Measurements from ENCODE around the gene CAGE1. TPM values are rescaled to one million over a fixed set of nuclear protein-coding genes. Genes with fewer than 3 reads are reported as not detected.
A peak's percentile ranks its signal among the peaks of the same experiment; 100 is the strongest.

The CAGE1 gene
- polyA plus RNA-seq, 1 donor (not counting 4 experiments of a cell fraction or from before 2014, with no cell fraction given): 0.04 TPM

DNA sequence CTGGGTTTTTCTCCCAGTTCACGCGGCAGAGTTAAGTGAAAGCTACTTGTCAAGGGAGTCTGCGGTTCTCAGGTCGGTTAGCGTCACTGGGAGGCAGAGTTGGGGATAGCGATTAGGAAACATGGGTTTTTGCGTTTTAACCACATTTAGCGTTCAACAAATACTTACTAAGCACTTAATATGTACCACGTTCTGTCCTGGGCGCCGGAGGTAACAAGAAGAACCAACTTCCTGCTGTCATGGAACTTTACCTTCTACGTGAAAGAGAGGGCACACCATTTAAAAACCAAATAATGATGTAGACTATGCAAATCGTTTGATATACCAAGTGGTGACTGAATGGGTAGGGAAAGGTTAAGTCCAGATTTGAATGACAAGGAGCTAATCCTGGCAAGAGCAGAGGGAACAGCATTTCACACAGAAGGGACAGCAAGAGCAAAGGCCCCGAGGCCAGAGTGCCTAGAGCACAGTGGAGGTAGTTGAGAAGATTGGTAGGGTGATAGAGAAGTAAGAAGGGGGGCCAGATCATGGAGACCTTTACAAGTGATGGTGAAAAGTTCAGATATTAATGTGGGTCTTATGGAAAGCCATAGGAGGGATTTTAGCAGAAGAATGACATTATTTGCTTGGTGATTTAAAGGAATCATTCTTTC, 810 bp upstream of the CAGE1 start:
- no peak for DNase-seq (ENCODE audit: low read depth, low spot score)
- Histone ChIP-seq H3K4me2 (ENCODE audit: control insufficient read depth, extremely low read depth, insufficient read depth, low read depth, low read length) (peak overlapping the region; percentile 98), H3K9me1 (ENCODE audit: control insufficient read depth, extremely low read depth, insufficient read depth, low read length) (no peaks in the 10 kb centered on the region), H4K20me1 (ENCODE audit: control insufficient read depth, extremely low read depth, insufficient read depth, low read length) (peaks cover 2% of the 10 kb centered on the region), H2AFZ (ENCODE audit: control insufficient read depth, low read length) (peak overlapping the region; percentile 92), H3K79me2 (ENCODE audit: control insufficient read depth, insufficient read depth, low read length) (peaks cover 36% of the 10 kb centered on the region), H3K27ac (ENCODE audit: control insufficient read depth, insufficient read depth, low read length) (peak overlapping the region; percentile 72), H3K4me3 (ENCODE audit: control insufficient read depth in 2 of 3, extremely low read depth in 1 of 3, insufficient read depth in 2 of 3, low read depth in 1 of 3, low read length in 3 of 3) (peak overlapping the region; percentile 63 to 90 (median 86)), H3K9me3 (ENCODE audit: control insufficient read depth, low read depth, low read length) (no peaks in the 10 kb centered on the region), H3K27me3 (ENCODE audit: control insufficient read depth, extremely low read depth, insufficient read depth, low read length) (no peaks in the 10 kb centered on the region), H3K9ac (ENCODE audit: control insufficient read depth, extremely low read depth, insufficient read depth, low read length) (peak overlapping the region; percentile 86), H3K4me1 (ENCODE audit: control insufficient read depth, extremely low read depth, insufficient read depth, low read length) (peaks cover 21% of the 10 kb centered on the region), H3K36me3 (ENCODE audit: control insufficient read depth in 2 of 2, extremely low read depth in 1 of 2, insufficient read depth in 2 of 2, low read length in 2 of 2) (peaks cover 3 to 13% of the 10 kb centered on the region in 2 experiments)
- FAIRE-seq: no peak
- no peak for TF ChIP-seq EZH2 (IDR thresholded peaks at IDR 0.05; ENCODE audit: low read length)
- TF ChIP-seq, protein P1, sequence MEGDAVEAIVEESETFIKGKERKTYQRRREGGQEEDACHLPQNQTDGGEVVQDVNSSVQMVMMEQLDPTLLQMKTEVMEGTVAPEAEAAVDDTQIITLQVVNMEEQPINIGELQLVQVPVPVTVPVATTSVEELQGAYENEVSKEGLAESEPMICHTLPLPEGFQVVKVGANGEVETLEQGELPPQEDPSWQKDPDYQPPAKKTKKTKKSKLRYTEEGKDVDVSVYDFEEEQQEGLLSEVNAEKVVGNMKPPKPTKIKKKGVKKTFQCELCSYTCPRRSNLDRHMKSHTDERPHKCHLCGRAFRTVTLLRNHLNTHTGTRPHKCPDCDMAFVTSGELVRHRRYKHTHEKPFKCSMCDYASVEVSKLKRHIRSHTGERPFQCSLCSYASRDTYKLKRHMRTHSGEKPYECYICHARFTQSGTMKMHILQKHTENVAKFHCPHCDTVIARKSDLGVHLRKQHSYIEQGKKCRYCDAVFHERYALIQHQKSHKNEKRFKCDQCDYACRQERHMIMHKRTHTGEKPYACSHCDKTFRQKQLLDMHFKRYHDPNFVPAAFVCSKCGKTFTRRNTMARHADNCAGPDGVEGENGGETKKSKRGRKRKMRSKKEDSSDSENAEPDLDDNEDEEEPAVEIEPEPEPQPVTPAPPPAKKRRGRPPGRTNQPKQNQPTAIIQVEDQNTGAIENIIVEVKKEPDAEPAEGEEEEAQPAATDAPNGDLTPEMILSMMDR (optimal IDR thresholded peaks at IDR 0.05 in 1 of 3, IDR thresholded peaks at IDR 0.05 in 1 of 3, conservative IDR thresholded peaks at IDR 0.05 in 1 of 3; ENCODE audit: extremely low read depth in 1 of 3, insufficient read depth in 2 of 3, low read length in 3 of 3): peak; percentile 23 to 50 (median 45)
- dilution Hi-C loops (cut with MboI; ENCODE audit: extremely low pct_ligation_motif_present, low sequenced_read_pairs): no loop called here

DNA sequence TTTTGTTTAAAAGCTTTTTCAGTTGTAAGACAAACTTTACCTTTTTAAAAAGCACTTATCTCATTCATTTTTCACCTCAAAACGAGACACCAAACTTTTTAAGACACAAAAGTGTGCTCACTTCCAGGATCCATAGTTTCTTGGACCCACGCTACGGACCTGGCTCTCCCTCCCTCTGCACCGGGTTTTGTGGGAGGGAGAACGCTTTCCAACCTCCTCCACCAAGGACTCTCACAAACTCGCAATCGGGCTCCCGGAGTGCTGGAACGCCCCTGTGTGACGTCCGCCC, 436 bp downstream of the CAGE1 start:
- peaks cover 1 to 7% of the 10 kb centered on the region in 2 experiments for H3K36me3 ChIP-seq (ENCODE audit: control insufficient read depth in 2 of 2, extremely low read depth in 1 of 2, insufficient read depth in 2 of 2, low read length in 2 of 2)
- peak overlapping the region; percentile 86 for H3K9ac ChIP-seq (ENCODE audit: control insufficient read depth, extremely low read depth, insufficient read depth, low read length)
- peaks cover 2% of the 10 kb centered on the region for H4K20me1 ChIP-seq (ENCODE audit: control insufficient read depth, extremely low read depth, insufficient read depth, low read length)
- peak overlapping the region; percentile 98 for H3K4me2 ChIP-seq (ENCODE audit: control insufficient read depth, extremely low read depth, insufficient read depth, low read depth, low read length)
- peak overlapping the region; percentile 63 to 90 (median 86) for H3K4me3 ChIP-seq (ENCODE audit: control insufficient read depth in 2 of 3, extremely low read depth in 1 of 3, insufficient read depth in 2 of 3, low read depth in 1 of 3, low read length in 3 of 3)
- peak overlapping the region; percentile 72 for H3K27ac ChIP-seq (ENCODE audit: control insufficient read depth, insufficient read depth, low read length)
- H3K9me1 ChIP-seq (ENCODE audit: control insufficient read depth, extremely low read depth, insufficient read depth, low read length): no peaks in the 10 kb centered on the region
- dilution Hi-C loops (cut with MboI; ENCODE audit: extremely low pct_ligation_motif_present, low sequenced_read_pairs): no loop called here
- H3K79me2 ChIP-seq (ENCODE audit: control insufficient read depth, insufficient read depth, low read length): peaks cover 36% of the 10 kb centered on the region
- no peaks in the 10 kb centered on the region for H3K9me3 ChIP-seq (ENCODE audit: control insufficient read depth, low read depth, low read length)
- peaks cover 21% of the 10 kb centered on the region for H3K4me1 ChIP-seq (ENCODE audit: control insufficient read depth, extremely low read depth, insufficient read depth, low read length)
- peak overlapping the region; percentile 94 for H2AFZ ChIP-seq (ENCODE audit: control insufficient read depth, low read length)
- TF ChIP-seq EZH2 (IDR thresholded peaks at IDR 0.05; ENCODE audit: low read length): no peak
- TF ChIP-seq, protein P1 (optimal IDR thresholded peaks at IDR 0.05 in 1 of 3, IDR thresholded peaks at IDR 0.05 in 1 of 3, conservative IDR thresholded peaks at IDR 0.05 in 1 of 3; ENCODE audit: extremely low read depth in 1 of 3, insufficient read depth in 2 of 3, low read length in 3 of 3): no peak
- FAIRE-seq (no peak), DNase-seq (ENCODE audit: low read depth, low spot score) (no peak)
- H3K27me3 ChIP-seq (ENCODE audit: control insufficient read depth, extremely low read depth, insufficient read depth, low read length): no peaks in the 10 kb centered on the region

Measured in keratinocyte (primary cell).